GM12892 (cell line): ENCODE data around the gene EPN2.
A peak's percentile ranks its signal among the peaks of the same experiment; 100 is the strongest.

Source experiments
- DNase-seq: peaks from one replicate; pipeline ENCODE4 v3.0.0; 2011; ENCODE audit not compliant: insufficient read length
- FAIRE-seq: peaks from 2 replicates; lab custom pipeline; 2011; peaks lifted over from hg19 to GRCh38; lab: Jason Lieb, UNC
- POLR2A ChIP-seq: IDR thresholded peaks from 2 replicates; pipeline ENCODE4 v1.6.1; 2011; ENCODE audit warnings: low read depth, low read length, control low read depth
- POLR2AphosphoS5 ChIP-seq: IDR thresholded peaks from 2 replicates; pipeline ENCODE4 v1.6.1; 2011; ENCODE audit warnings: low read depth, low read length, control low read depth
- TAF1 ChIP-seq: IDR thresholded peaks from 2 replicates; pipeline ENCODE4 v1.6.1; 2011; ENCODE audit warnings: low read depth, mild to moderate bottlenecking, control low read depth, low read length, borderline replicate concordance

Gene EPN2

GRCh38 chr17:19315104-19315503 is 77.9 kb downstream of the EPN2 start:
- TF ChIP-seq POLR2A, result no peak
- TF ChIP-seq POLR2AphosphoS5, result no peak
- no peak for TF ChIP-seq TAF1
- no peak for FAIRE-seq
- DNase-seq, result no peak

GRCh38 chr17:19316761-19317358 is 79.7 kb downstream of the EPN2 start:
- no peak for FAIRE-seq
- DNase-seq, result no peak
- no peak for TF ChIP-seq TAF1
- no peak for TF ChIP-seq POLR2A
- TF ChIP-seq POLR2AphosphoS5, result no peak

GRCh38 chr17:19317359-19318095 is 80.4 kb downstream of the EPN2 start:
- TF ChIP-seq POLR2A (no peak), POLR2AphosphoS5 (no peak), TAF1 (no peak)
- DNase-seq (peak; percentile 75), FAIRE-seq (peak; percentile 89)

GRCh38 chr17:19318611-19319010 is 81.4 kb downstream of the EPN2 start:
- FAIRE-seq, result no peak

GRCh38 chr17:19319771-19320505 is 82.8 kb downstream of the EPN2 start:
- TF ChIP-seq POLR2AphosphoS5, result no peak
- FAIRE-seq, result no peak
- no peak for DNase-seq

More at GRCh38 chr17:19318611-19319010, 81.4 kb downstream of the EPN2 start:
- TF ChIP-seq TAF1 (no peak), POLR2AphosphoS5 (no peak), POLR2A (no peak)
- no peak for DNase-seq

GRCh38 chr17:19320876-19321275 is 83.7 kb downstream of the EPN2 start:
- TF ChIP-seq TAF1, result no peak
- TF ChIP-seq POLR2A, result no peak
- FAIRE-seq, result no peak
- DNase-seq, result no peak

- FAIRE-seq (no peak), DNase-seq (no peak)
- TF ChIP-seq POLR2AphosphoS5, result no peak
- no peak for TF ChIP-seq POLR2A
- TF ChIP-seq TAF1, result no peak
These were observed 84.4 kb downstream of the EPN2 start for GRCh38 chr17:19321481-19322128.

GRCh38 chr17:19322129-19322505 is 85.0 kb downstream of the EPN2 start:
- FAIRE-seq, result no peak
- no peak for DNase-seq
- TF ChIP-seq TAF1, result no peak
- TF ChIP-seq POLR2A, result no peak
- no peak for TF ChIP-seq POLR2AphosphoS5

GRCh38 chr17:19322861-19323260 is 85.7 kb downstream of the EPN2 start:
- FAIRE-seq, result no peak
- TF ChIP-seq TAF1 (no peak), POLR2AphosphoS5 (no peak), POLR2A (no peak)
- no peak for DNase-seq

- no peak for FAIRE-seq
- TF ChIP-seq POLR2A, result no peak
- TF ChIP-seq POLR2AphosphoS5, result no peak
- no peak for TF ChIP-seq TAF1
- DNase-seq, result no peak
These were observed 88.4 kb downstream of the EPN2 start for GRCh38 chr17:19325542-19325941.

GRCh38 chr17:19327031-19327783 is 90.0 kb downstream of the EPN2 start:
- no peak for FAIRE-seq
- TF ChIP-seq POLR2AphosphoS5 (no peak), TAF1 (no peak), POLR2A (no peak)
- no peak for DNase-seq
